Measurements from ENCODE around the gene CEP85L.

- TF ChIP-seq PBX3 (IDR thresholded peaks at IDR 0.05) (no peak), NRF1 (IDR thresholded peaks at IDR 0.05; ENCODE audit: low read depth, low read length) (no peak), CTCF (IDR thresholded peaks at IDR 0.05) (no peak), FOXM1 (IDR thresholded peaks at IDR 0.05; ENCODE audit: low read depth) (no peak), TAF1 (IDR thresholded peaks at IDR 0.05; ENCODE audit: borderline replicate concordance, low read depth, low read length) (no peak), YY1 (IDR thresholded peaks at IDR 0.05; ENCODE audit: low read depth) (no peak), TCF12 (IDR thresholded peaks at IDR 0.05) (no peak), RAD21 (IDR thresholded peaks at IDR 0.05; ENCODE audit: low read length) (no peak), MAX (IDR thresholded peaks at IDR 0.05; ENCODE audit: low read depth) (no peak)
Observed at GRCh38 chr6:118625833-118626232, 25.6 kb downstream of the CEP85L start.

Measured in SK-N-SH (cell line).